ENCODE measurements around the gene DGAT2. TPM values are rescaled to one million over a fixed set of nuclear protein-coding genes. Genes with fewer than 3 reads are reported as not detected.

Gene DGAT2
- total RNA-seq, 1 experiment from 2014 or later, result 2.8 TPM

DNA sequence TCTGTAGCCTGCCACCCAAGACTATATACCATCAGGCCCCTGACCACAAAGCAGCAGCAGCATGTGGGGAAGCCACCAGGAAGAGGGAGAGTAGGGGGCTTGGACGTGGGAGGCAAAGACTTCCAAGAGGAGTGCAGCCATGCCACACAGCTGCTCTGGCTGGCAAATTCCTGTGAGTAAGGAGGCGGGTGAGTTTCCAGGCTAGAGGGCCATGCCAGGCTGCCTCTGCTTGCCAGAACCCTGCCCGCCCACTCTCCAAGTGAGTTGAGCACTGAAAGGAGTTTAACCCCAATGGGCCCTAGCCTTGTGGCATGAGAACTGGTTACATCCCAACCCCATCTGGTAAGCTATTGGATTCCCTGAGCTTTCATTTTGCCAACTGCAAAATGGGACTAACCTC is 4.7 kb upstream of the DGAT2 start:
- Histone ChIP-seq H3T11ph (ENCODE audit: low read length) (no peak overlapping the region), H3K18ac (ENCODE audit: insufficient read length, low read depth, low read length) (no peak overlapping the region), H2BK20ac (ENCODE audit: low read depth, low read length, poor library complexity, severe bottlenecking) (no peak overlapping the region), H3K9me3 (ENCODE audit: control insufficient read depth, low read depth, low read length) (no peaks in the 10 kb centered on the region), H3K4ac (ENCODE audit: low read depth, low read length) (no peak overlapping the region), H3K9ac (ENCODE audit: extremely low read depth, insufficient read length, low read length) (no peak overlapping the region), H3K79me2 (ENCODE audit: insufficient read depth, low read length) (no peaks in the 10 kb centered on the region), H4K5ac (ENCODE audit: insufficient read length, low read depth, low read length) (no peak overlapping the region), H3K56ac (ENCODE audit: insufficient read length, low read depth, low read length) (no peak overlapping the region), H3K4me1 (ENCODE audit: insufficient read depth, low read length) (no peaks in the 10 kb centered on the region), H2BK120ac (ENCODE audit: low read depth, low read length, poor library complexity, severe bottlenecking) (no peak overlapping the region), H2AFZ (ENCODE audit: low read length) (no peak overlapping the region), H4K8ac (replicated peaks; ENCODE audit: insufficient read length, low read depth, low read length) (no peak overlapping the region), H4K20me1 (ENCODE audit: control insufficient read depth, insufficient read depth, insufficient read length) (no peaks in the 10 kb centered on the region), H2BK15ac (ENCODE audit: low read depth, low read length) (no peak overlapping the region), H3K79me1 (ENCODE audit: insufficient read depth, low read depth, low read length, poor library complexity, severe bottlenecking) (no peaks in the 10 kb centered on the region), H3K4me2 (ENCODE audit: insufficient read depth, insufficient read length, low read length) (no peak overlapping the region), H2BK12ac (ENCODE audit: insufficient read length, low read depth, low read length) (no peak overlapping the region), H2BK5ac (ENCODE audit: insufficient read length, low read length) (no peak overlapping the region), H3K14ac (ENCODE audit: insufficient read depth, low read length) (no peak overlapping the region), H2AK5ac (ENCODE audit: insufficient read length, low read length) (no peak overlapping the region), H3K27ac (ENCODE audit: insufficient read length, low read depth, low read length) (no peak overlapping the region), H4K91ac (ENCODE audit: insufficient read length, low read depth, low read length) (no peak overlapping the region), H3K27me3 (ENCODE audit: insufficient read depth, low read length) (peaks cover 1% of the 10 kb centered on the region; the same call in 1 of the 2 replicates), H3K23ac (ENCODE audit: insufficient read length, low read depth, low read length) (no peak overlapping the region), H3K23me2 (ENCODE audit: insufficient read length, low read depth, low read length, poor library complexity, severe bottlenecking) (no peaks in the 10 kb centered on the region)
- no peak for DNase-seq
- Mint-ChIP-seq H3K27ac (no peak overlapping the region), H3K36me3 (ENCODE audit: insufficient read depth in 1 of 3, low read depth in 3 of 3) (no peaks in the 10 kb centered on the region; a peak in 1 of 7 replicates), H3K4me1 (peaks cover 18 to 28% of the 10 kb centered on the region in 2 experiments), H3K9me3 (peaks cover 0 to 7% of the 10 kb centered on the region in 2 experiments; a peak in 3 of 5 replicates), H3K4me3 (no peak overlapping the region), H3K27me3 (ENCODE audit: low read depth) (peaks cover 56% of the 10 kb centered on the region)
- TF ChIP-seq, protein P1, sequence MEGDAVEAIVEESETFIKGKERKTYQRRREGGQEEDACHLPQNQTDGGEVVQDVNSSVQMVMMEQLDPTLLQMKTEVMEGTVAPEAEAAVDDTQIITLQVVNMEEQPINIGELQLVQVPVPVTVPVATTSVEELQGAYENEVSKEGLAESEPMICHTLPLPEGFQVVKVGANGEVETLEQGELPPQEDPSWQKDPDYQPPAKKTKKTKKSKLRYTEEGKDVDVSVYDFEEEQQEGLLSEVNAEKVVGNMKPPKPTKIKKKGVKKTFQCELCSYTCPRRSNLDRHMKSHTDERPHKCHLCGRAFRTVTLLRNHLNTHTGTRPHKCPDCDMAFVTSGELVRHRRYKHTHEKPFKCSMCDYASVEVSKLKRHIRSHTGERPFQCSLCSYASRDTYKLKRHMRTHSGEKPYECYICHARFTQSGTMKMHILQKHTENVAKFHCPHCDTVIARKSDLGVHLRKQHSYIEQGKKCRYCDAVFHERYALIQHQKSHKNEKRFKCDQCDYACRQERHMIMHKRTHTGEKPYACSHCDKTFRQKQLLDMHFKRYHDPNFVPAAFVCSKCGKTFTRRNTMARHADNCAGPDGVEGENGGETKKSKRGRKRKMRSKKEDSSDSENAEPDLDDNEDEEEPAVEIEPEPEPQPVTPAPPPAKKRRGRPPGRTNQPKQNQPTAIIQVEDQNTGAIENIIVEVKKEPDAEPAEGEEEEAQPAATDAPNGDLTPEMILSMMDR (conservative IDR thresholded peaks at IDR 0.05), result no peak
- no CpG with 5 or more reads among the region's 3 CpGs for WGBS (ENCODE audit: extremely low coverage, insufficient read length, low lambda C conversion rate)
